ENCODE measurements around the gene RPL4. TPM values are rescaled to one million over a fixed set of nuclear protein-coding genes. Genes with fewer than 3 reads are reported as not detected.

The RPL4 gene
- total RNA-seq, 1 donor from 2014 or later: 2,560 TPM

- Mint-ChIP-seq H3K9me3 (ENCODE audit: unreplicated experiment) (no peaks in the 10 kb centered on the region), H3K4me3 (ENCODE audit: unreplicated experiment) (no peak overlapping the region), H3K36me3 (ENCODE audit: unreplicated experiment) (peaks cover 53% of the 10 kb centered on the region), H3K27ac (ENCODE audit: unreplicated experiment) (peak overlapping the region; percentile 91), H3K4me1 (ENCODE audit: unreplicated experiment) (peaks cover 36% of the 10 kb centered on the region), H3K27me3 (ENCODE audit: unreplicated experiment) (no peaks in the 10 kb centered on the region)
- peak; percentile 57 for TF ChIP-seq CTCF (IDR thresholded peaks at IDR 0.05)
- peak; percentile 13 for DNase-seq (ENCODE audit: extremely low spot score, unreplicated experiment)
Observed at GRCh38 chr15:66498501-66499386, 5.9 kb downstream of the RPL4 start.

DNA sequence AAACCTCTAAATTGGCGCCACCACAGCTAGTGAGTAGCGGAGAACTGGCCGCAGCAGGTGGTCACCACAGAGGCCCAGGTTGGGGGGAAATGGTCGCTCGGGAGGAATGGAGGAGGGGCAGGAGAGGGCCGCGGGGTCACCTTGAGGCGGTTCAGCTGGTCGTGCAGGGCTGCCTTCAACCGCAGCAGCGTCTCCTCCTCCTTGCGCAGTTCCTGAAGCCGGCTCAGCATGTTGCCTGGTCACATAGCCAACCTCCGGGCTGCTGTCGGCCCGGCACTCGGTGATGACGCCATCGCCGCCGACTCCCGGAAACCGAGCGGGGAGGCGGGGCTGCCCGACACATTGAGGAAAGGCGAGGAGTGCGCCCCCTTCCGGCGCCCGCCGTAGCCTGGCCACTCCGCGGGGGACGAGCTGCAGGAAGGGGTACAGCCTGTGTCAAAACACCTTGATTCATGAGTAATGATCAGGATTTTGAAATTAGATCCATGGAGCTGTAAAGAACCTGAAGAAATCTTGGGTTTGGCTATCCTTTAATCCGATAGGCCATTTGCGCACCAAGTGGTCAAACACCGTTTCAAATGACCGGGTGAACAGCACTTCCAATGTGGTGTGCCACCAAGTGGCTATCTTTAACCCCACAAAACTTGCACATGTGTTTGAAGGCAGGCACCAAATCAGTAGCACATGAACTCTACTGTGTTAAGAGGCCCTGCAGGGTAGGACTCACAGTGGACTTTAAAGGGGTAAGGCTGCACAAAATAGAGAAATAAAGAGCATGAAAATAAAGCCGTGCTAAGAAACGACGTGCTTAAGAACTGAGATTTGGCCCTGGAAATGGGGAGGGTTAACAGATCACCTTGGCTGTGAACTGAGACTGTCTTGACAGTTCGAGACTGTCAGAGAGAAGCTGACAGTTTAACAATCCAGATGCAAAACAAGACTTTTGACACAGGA lies 6.9 kb downstream of the RPL4 start, which contains the start of gene SNAPC5:
TSS of gene SNAPC5 (minus strand) at position 261 of the 954 bp plus-strand sequence. CDS start at position 230, 31 bp downstream.
- DNase-seq (ENCODE audit: extremely low spot score, unreplicated experiment): peak; percentile 99
- peak; percentile 100 for TF ChIP-seq CTCF (IDR thresholded peaks at IDR 0.05)
- Mint-ChIP-seq H3K9me3 (ENCODE audit: unreplicated experiment) (no peaks in the 10 kb centered on the region), H3K36me3 (ENCODE audit: unreplicated experiment) (peaks cover 55% of the 10 kb centered on the region), H3K4me1 (ENCODE audit: unreplicated experiment) (peaks cover 27% of the 10 kb centered on the region), H3K27me3 (ENCODE audit: unreplicated experiment) (no peaks in the 10 kb centered on the region), H3K4me3 (ENCODE audit: unreplicated experiment) (peak within 1 kb of the TSS; percentile 87), H3K27ac (ENCODE audit: unreplicated experiment) (peak within 1 kb of the TSS; percentile 91)

DNA sequence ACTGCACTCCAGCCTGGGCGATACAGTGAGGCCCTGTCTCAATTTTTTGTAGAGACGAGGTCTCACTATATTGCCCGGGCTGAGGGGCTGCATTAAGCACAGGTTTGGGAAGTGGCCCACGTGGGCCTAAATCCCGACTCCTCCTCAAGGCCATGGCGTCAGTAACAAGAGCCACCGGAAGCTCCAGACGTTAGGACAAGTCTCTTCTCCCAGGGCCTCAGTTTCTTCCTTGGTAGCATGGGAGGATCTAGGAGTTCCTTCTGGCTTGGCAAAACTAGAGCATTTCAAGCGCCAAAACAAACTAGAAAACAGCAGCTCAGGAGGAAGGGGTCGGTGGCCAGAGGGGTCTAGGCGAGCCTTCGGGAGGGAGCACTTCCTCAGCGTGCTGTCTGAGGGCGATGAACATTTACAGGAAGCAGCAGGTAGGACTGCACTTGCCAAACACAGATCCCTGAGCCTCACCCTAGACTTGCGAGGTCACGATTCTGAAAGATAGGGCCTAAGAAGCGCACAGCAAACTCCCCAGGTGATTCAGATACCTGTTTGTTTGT lies 7.6 kb downstream of the RPL4 start:
- Mint-ChIP-seq H3K36me3 (ENCODE audit: unreplicated experiment) (peaks cover 53% of the 10 kb centered on the region), H3K27me3 (ENCODE audit: unreplicated experiment) (no peaks in the 10 kb centered on the region), H3K4me1 (ENCODE audit: unreplicated experiment) (peaks cover 21% of the 10 kb centered on the region), H3K27ac (ENCODE audit: unreplicated experiment) (peak overlapping the region; percentile 91), H3K9me3 (ENCODE audit: unreplicated experiment) (no peaks in the 10 kb centered on the region), H3K4me3 (ENCODE audit: unreplicated experiment) (peak overlapping the region; percentile 87)
- DNase-seq (ENCODE audit: extremely low spot score, unreplicated experiment): no peak
- no peak for TF ChIP-seq CTCF (IDR thresholded peaks at IDR 0.05)

GRCh38 chr15:66494262-66494661 lies 10.4 kb downstream of the RPL4 start:
- DNase-seq (ENCODE audit: extremely low spot score, unreplicated experiment): peak; percentile 21
- peaks cover 16% of the 10 kb centered on the region for H3K4me1 Mint-ChIP-seq (ENCODE audit: unreplicated experiment)
- no peak overlapping the region for H3K4me3 Mint-ChIP-seq (ENCODE audit: unreplicated experiment)
- peaks cover 38% of the 10 kb centered on the region for H3K36me3 Mint-ChIP-seq (ENCODE audit: unreplicated experiment)
- no peak for TF ChIP-seq CTCF (IDR thresholded peaks at IDR 0.05)
- no peak overlapping the region for H3K27ac Mint-ChIP-seq (ENCODE audit: unreplicated experiment)
- no peaks in the 10 kb centered on the region for H3K27me3 Mint-ChIP-seq (ENCODE audit: unreplicated experiment)
- no peaks in the 10 kb centered on the region for H3K9me3 Mint-ChIP-seq (ENCODE audit: unreplicated experiment)
